NCI-H510A (cell line): ENCODE measurements around the gene CTNNA1.
"Not testable (repeated sequence)": the region's sequence is repeated elsewhere in the genome, so short reads cannot be mapped to it uniquely, and the experiment has no call there.

ENCODE experiments used
- DNase-seq: peaks from one replicate; lab custom pipeline; 2025; lab: John Stamatoyannopoulos, UW

CTNNA1 gene

GRCh38 chr5:138898299-138898698 is 145.1 kb downstream of the CTNNA1 start:
- DNase-seq = no peak

- DNase-seq = no peak
Measured at GRCh38 chr5:138898742-138899141, 145.5 kb downstream of the CTNNA1 start.

GRCh38 chr5:138900281-138900965 is 147.2 kb downstream of the CTNNA1 start:
- DNase-seq = no peak

- no peak for DNase-seq
Measured at GRCh38 chr5:138901716-138902115, 148.5 kb downstream of the CTNNA1 start.

GRCh38 chr5:138903130-138903775 is 150.0 kb downstream of the CTNNA1 start:
- no peak for DNase-seq

- no peak for DNase-seq
Measured at GRCh38 chr5:138905541-138905940, 152.3 kb downstream of the CTNNA1 start.

- DNase-seq = no peak
Measured at GRCh38 chr5:138909734-138910133, 156.5 kb downstream of the CTNNA1 start.

- no peak for DNase-seq
Measured at GRCh38 chr5:138910546-138911185, 157.4 kb downstream of the CTNNA1 start.

- DNase-seq = no peak
Measured at GRCh38 chr5:138911441-138911840, 158.2 kb downstream of the CTNNA1 start.

- DNase-seq = no peak
Measured at GRCh38 chr5:138912093-138912492, 158.9 kb downstream of the CTNNA1 start.

- DNase-seq = no peak
Measured at GRCh38 chr5:138913773-138914172, 160.5 kb downstream of the CTNNA1 start.

- no peak for DNase-seq
Measured at GRCh38 chr5:138914338-138914737, 161.1 kb downstream of the CTNNA1 start.

- no peak for DNase-seq
Measured at GRCh38 chr5:138918686-138919085, 165.5 kb downstream of the CTNNA1 start.

- no peak for DNase-seq
Measured at GRCh38 chr5:138920181-138920580, 167.0 kb downstream of the CTNNA1 start.

GRCh38 chr5:138921362-138921761 is 168.1 kb downstream of the CTNNA1 start:
- not testable (repeated sequence) for DNase-seq

- no peak for DNase-seq
Measured at GRCh38 chr5:138922494-138922893, 169.3 kb downstream of the CTNNA1 start.

- no peak for DNase-seq
Measured at GRCh38 chr5:138925090-138925635, 171.9 kb downstream of the CTNNA1 start.

- no peak for DNase-seq
Measured at GRCh38 chr5:138926257-138926656, 173.0 kb downstream of the CTNNA1 start.

GRCh38 chr5:138926688-138927448 is 173.6 kb downstream of the CTNNA1 start:
- DNase-seq = no peak

- no peak for DNase-seq
Measured at GRCh38 chr5:138927544-138927943, 174.3 kb downstream of the CTNNA1 start.

GRCh38 chr5:138927979-138928378 is 174.8 kb downstream of the CTNNA1 start:
- no peak for DNase-seq

- DNase-seq = no peak
Measured at GRCh38 chr5:138929571-138929955, 176.3 kb downstream of the CTNNA1 start.
